Pancreas (tissue), 10 donors: ENCODE results near the gene ASRGL1. TPM values are rescaled to one million over a fixed set of nuclear protein-coding genes. Genes with fewer than 3 reads are reported as not detected.

ENCODE experiments used
- ATAC-seq, 4 donors: fragments of 200-7000 bp; cut with Tn5 transposase; one replicate each; pipeline versions ENCODE4 v1.8.0 to v1.9.1; 2020; ENCODE audit warnings: mild to moderate bottlenecking in 4 of 4, moderate library complexity in 4 of 4
- DNase-seq, 6 donors: peaks; one replicate each; pipeline ENCODE4 v3.0.0-alpha.2; 2020
- FAIRE-seq: peaks from 2 replicates; lab custom pipeline; 2012; peaks lifted over from hg19 to GRCh38; lab: Jason Lieb, UNC
- H3K27ac ChIP-seq, 4 donors: fragments of 200-600 bp; sonication (generic); 1 replicate in 3 of 4; 2 replicates in 1 of 4; pipeline versions ENCODE4 v1.5.0 to v1.8.0; 2020
- H3K27me3 ChIP-seq, 4 donors: fragments of 200-600 bp; one replicate each; pipeline ENCODE4 v1.8.0; 2021
- H3K36me3 ChIP-seq, 3 donors: fragments of 200-600 bp; sonication (generic) in 1 of 3; one replicate each; pipeline versions ENCODE4 v1.5.0 to v1.8.0; 2020 to 2021
- H3K4me1 ChIP-seq, 3 donors: fragments of 200-600 bp; one replicate each; pipeline ENCODE4 v1.8.0; 2021
- H3K4me3 ChIP-seq, 4 donors: fragments of 200-600 bp; sonication (generic) in 2 of 4; one replicate each; pipeline versions ENCODE4 v1.5.0 to v1.8.0; 2020 to 2021
- H3K9me3 ChIP-seq, 4 donors: fragments of 200-600 bp; one replicate each; pipeline ENCODE4 v1.8.0; 2021
- CTCF ChIP-seq, 4 donors: fragments of 200-600 bp; sonication (generic) in 3 of 4; IDR thresholded peaks; one replicate each; pipeline versions ENCODE4 v1.5.0 to v1.8.0; 2021; ENCODE audit warnings: antibody characterized with exemption in 4 of 4
- WGBS, 2 donors: extraction: QIAGEN DNeasy Blood & Tissue Kit; methylation state at CpG; one replicate each; pipeline ENCODE4 v1.1.7; 2013; 5-methylcytosine and 5-hydroxymethylcytosine counted together
- intact Hi-C, 3 donors: fragments of 100-400 bp; cut with DNase I; formaldehyde crosslinking; loops; one replicate each; pipeline versions ENCODE4 v1.11.1 to v1.14.2; 2022
- polyA plus RNA-seq, 2 donors: library from polyadenylated mRNA; stranded (reverse); fragments of 200-250 nt; gene quantifications; one replicate each; pipeline ENCODE4 v1.2.3, GENCODE V29; 2013
- total RNA-seq, 6 donors: library from RNA; stranded (reverse); fragmentation: NEBNext Ultra II Directional in 4 of 6; extraction: Animal tissue kit (Norgen Biotek cat#: 25700) in 4 of 6; gene quantifications; one replicate each; pipeline versions ENCODE4 v1.2.1 to v1.2.4, GENCODE V29; 2021 to 2023
- donor health status: healthy with polysubstance abuse.
- donor health status: DM: no; HTN: no; CAD: no; lungs with moderate emphysema.
- donor health status: DM: no; HTN: no; CAD: no.
- donor health status: control.
- donor health status: control.
- donor health status: Bipolar disorder and iron deficiency.
- donor health status: DM: yes; HTN: yes; CAD: no.
- donor health status: DM: no; HTN: no; CAD: no.
- donor health status: DM: no; HTN: no; CAD: no.
- donor health status: DM: yes; HTN: yes; CAD: no.

ASRGL1 gene
- total and polyA plus RNA-seq, 8 donors, result 8.1 to 26.5 (median 12.4) TPM

DNA sequence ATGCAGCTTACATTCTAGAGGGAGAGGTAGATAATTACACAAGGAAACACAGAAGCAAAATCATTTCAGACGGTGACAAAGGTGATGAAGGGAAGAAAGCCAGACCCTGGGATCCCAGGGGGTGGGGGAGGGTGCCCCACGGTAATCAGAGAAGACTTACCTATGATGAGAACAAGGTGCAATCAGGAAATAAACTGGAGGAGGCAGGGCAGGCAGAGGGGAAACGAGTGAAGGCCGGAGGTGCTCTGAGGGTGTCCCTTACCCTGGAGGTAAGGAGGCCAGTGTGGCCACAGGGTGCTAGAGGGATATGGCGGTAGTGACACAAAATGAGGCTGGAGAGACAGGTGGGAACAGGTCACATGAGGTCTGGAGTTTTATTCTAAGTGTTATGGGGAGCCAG lies 67.7 kb downstream of the ASRGL1 start:
- no peak for DNase-seq
- ATAC-seq, result no peak
- Histone ChIP-seq H3K4me3 (no peak overlapping the region), H3K4me1 (no peaks in the 10 kb centered on the region), H3K27ac (no peak overlapping the region), H3K27me3 (no peaks in the 10 kb centered on the region), H3K36me3 (no peaks in the 10 kb centered on the region), H3K9me3 (no peaks in the 10 kb centered on the region)
- WGBS, 2 donors, result 54 to 66% methylated on average over 5 of the region's 5 CpGs
- FAIRE-seq, result no peak
- intact Hi-C loops, result no loop called here
- TF ChIP-seq CTCF (IDR thresholded peaks at IDR 0.05), result no peak

DNA sequence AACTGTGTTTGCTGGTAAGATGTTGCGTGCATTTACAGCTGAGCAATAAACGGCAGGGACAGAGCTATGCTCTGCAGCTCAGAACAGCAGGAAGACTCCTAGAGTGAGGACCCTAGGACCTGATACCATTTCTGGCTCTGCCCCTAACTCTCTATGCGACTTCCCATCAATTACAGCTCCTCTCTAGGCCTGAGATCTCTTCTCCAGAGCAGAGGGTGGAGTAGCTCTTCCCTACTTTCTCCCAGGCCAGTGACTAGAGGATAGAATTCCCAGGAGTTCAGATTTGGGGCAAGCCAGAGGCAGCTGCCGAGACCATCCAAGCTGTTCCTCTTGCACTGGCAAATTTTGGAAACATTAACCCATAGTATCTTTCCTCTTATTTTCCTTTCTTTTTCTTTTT lies 68.8 kb downstream of the ASRGL1 start:
- WGBS, 2 donors, result 62 to 72% methylated on average over 4 of the region's 4 CpGs
- no peaks in the 10 kb centered on the region for H3K9me3 ChIP-seq
- TF ChIP-seq CTCF (IDR thresholded peaks at IDR 0.05), result no peak
- no peak overlapping the region for H3K27ac ChIP-seq
- H3K4me3 ChIP-seq, result no peak overlapping the region
- ATAC-seq (no peak), DNase-seq (no peak), FAIRE-seq (no peak)
- H3K36me3 ChIP-seq, result no peaks in the 10 kb centered on the region
- H3K27me3 ChIP-seq, result no peaks in the 10 kb centered on the region
- intact Hi-C loops, result no loop called here
- H3K4me1 ChIP-seq, result no peaks in the 10 kb centered on the region

- Histone ChIP-seq H3K9me3 (no peaks in the 10 kb centered on the region), H3K4me3 (no peak overlapping the region), H3K4me1 (no peaks in the 10 kb centered on the region), H3K36me3 (no peaks in the 10 kb centered on the region), H3K27me3 (no peaks in the 10 kb centered on the region), H3K27ac (no peak overlapping the region)
- FAIRE-seq, result no peak
- intact Hi-C loops, result no loop called here
- ATAC-seq, result no peak
- DNase-seq, result no peak
- no peak for TF ChIP-seq CTCF (IDR thresholded peaks at IDR 0.05)
- 63 to 70% methylated on average over 8 of the region's 8 CpGs for WGBS, 2 donors
Observed at GRCh38 chr11:62409831-62410230, 72.6 kb downstream of the ASRGL1 start.

DNA sequence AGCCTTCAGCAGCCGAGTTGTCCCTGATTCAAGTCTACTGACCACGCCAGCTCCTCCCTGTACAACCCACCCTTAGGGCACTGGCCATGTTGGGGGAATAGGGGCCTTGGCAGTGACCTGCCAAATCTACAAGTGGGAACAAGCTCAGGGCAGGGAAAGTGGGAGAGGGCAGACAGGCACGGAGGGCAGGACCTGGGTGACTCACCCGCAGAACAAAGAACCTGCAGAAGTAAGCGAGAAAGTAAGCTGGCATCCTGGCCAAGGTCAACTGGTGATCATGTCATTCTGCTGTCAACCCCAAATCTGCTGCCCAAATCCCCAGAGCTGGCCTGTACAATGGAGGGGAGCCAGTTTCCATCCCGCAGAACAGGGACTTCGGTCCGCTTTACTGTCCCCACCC lies 73.7 kb downstream of the ASRGL1 start:
- WGBS, 2 donors, result 75% methylated on average over 8 of the region's 8 CpGs
- no peaks in the 10 kb centered on the region for H3K36me3 ChIP-seq
- no peak for FAIRE-seq
- no peaks in the 10 kb centered on the region for H3K9me3 ChIP-seq
- no peak overlapping the region for H3K4me3 ChIP-seq
- H3K4me1 ChIP-seq, result no peaks in the 10 kb centered on the region
- intact Hi-C loops, result no loop called here
- TF ChIP-seq CTCF (IDR thresholded peaks at IDR 0.05), result no peak
- DNase-seq, result no peak
- H3K27ac ChIP-seq, result no peak overlapping the region
- no peak for ATAC-seq
- H3K27me3 ChIP-seq, result no peaks in the 10 kb centered on the region

- Histone ChIP-seq H3K4me1 (no peaks in the 10 kb centered on the region), H3K4me3 (no peak overlapping the region), H3K27me3 (no peaks in the 10 kb centered on the region), H3K27ac (no peak overlapping the region), H3K9me3 (no peaks in the 10 kb centered on the region), H3K36me3 (no peaks in the 10 kb centered on the region)
- intact Hi-C loops, result no loop called here
- WGBS, 2 donors, result 72 to 78% methylated on average over 5 of the region's 5 CpGs
- ATAC-seq (no peak), FAIRE-seq (no peak), DNase-seq (no peak)
- TF ChIP-seq CTCF (IDR thresholded peaks at IDR 0.05), result no peak
Observed at GRCh38 chr11:62411524-62411923, 74.3 kb downstream of the ASRGL1 start.
